Keratinocyte (primary cell): ENCODE measurements around the gene NMUR2. TPM values are rescaled to one million over a fixed set of nuclear protein-coding genes. Genes with fewer than 3 reads are reported as not detected.

Experiments used
- DNase-seq: peaks from one replicate; pipeline ENCODE4 v3.0.0-alpha.2; 2011; ENCODE audit warnings: low read depth, missing footprints, low spot score
- FAIRE-seq: peaks from 2 replicates; lab custom pipeline; 2011; peaks lifted over from hg19 to GRCh38; lab: Jason Lieb, UNC
- H2AFZ ChIP-seq: 2 replicates; pipeline ENCODE4 v1.6.0; 2012; ENCODE audit warnings: low read length, control low read depth, inconsistent platforms; ENCODE audit not compliant: control insufficient read depth
- H3K27ac ChIP-seq: 2 replicates; pipeline ENCODE4 v1.5.1; 2011; ENCODE audit warnings: low read length; ENCODE audit not compliant: control insufficient read depth, insufficient read depth
- H3K27me3 ChIP-seq: 3 replicates; pipeline ENCODE4 v1.6.0; 2011; ENCODE audit warnings: low read length; ENCODE audit not compliant: control insufficient read depth, insufficient read depth; ENCODE audit errors: extremely low read depth
- H3K36me3 ChIP-seq, 2 experiments: 2 replicates in 1 of 2; 3 replicates in 1 of 2; pipeline ENCODE4 v1.5.1; 2011; ENCODE audit warnings: low read length in 2 of 2, mild to moderate bottlenecking in 1 of 2; ENCODE audit not compliant: control insufficient read depth in 2 of 2, insufficient read depth in 2 of 2; ENCODE audit errors: extremely low read depth in 1 of 2
- H3K4me1 ChIP-seq: 3 replicates; pipeline ENCODE4 v1.5.1; 2011; ENCODE audit warnings: low read length; ENCODE audit not compliant: control insufficient read depth, insufficient read depth; ENCODE audit errors: extremely low read depth
- H3K4me2 ChIP-seq: 3 replicates; pipeline ENCODE4 v1.6.0; 2011; ENCODE audit warnings: low read depth, low read length; ENCODE audit not compliant: control insufficient read depth, insufficient read depth; ENCODE audit errors: extremely low read depth
- H3K4me3 ChIP-seq, 3 experiments: fragments of 200-600 bp in 1 of 3; sonication (generic) in 1 of 3; 2 replicates in 2 of 3; 3 replicates in 1 of 3; pipeline ENCODE4 v1.5.1; 2011 to 2016; ENCODE audit warnings: low read length in 3 of 3, mild to moderate bottlenecking in 3 of 3, control low read depth in 2 of 3, inconsistent platforms in 1 of 3, low read depth in 1 of 3, mixed read lengths in 1 of 3, mixed run types in 1 of 3, moderate library complexity in 1 of 3; ENCODE audit not compliant: control insufficient read depth in 2 of 3, insufficient read depth in 2 of 3; ENCODE audit errors: extremely low read depth in 1 of 3
- H3K79me2 ChIP-seq: 2 replicates; pipeline ENCODE4 v1.6.0; 2012; ENCODE audit warnings: low read length; ENCODE audit not compliant: control insufficient read depth, insufficient read depth
- H3K9ac ChIP-seq: 3 replicates; pipeline ENCODE4 v1.6.0; 2011; ENCODE audit warnings: low read length; ENCODE audit not compliant: control insufficient read depth, insufficient read depth; ENCODE audit errors: extremely low read depth
- H3K9me1 ChIP-seq: 3 replicates; pipeline ENCODE4 v1.6.0; 2011; ENCODE audit warnings: low read length; ENCODE audit not compliant: control insufficient read depth, insufficient read depth; ENCODE audit errors: extremely low read depth
- H3K9me3 ChIP-seq: 2 replicates; pipeline ENCODE4 v1.5.1; 2012; ENCODE audit warnings: low read depth, low read length; ENCODE audit not compliant: control insufficient read depth
- H4K20me1 ChIP-seq: 3 replicates; pipeline ENCODE4 v1.6.0; 2011; ENCODE audit warnings: low read length; ENCODE audit not compliant: control insufficient read depth, insufficient read depth; ENCODE audit errors: extremely low read depth
- CTCF ChIP-seq, 3 experiments: IDR thresholded peaks in 1 of 3; conservative IDR thresholded peaks in 1 of 3; optimal IDR thresholded peaks in 1 of 3; 2 replicates in 2 of 3; 3 replicates in 1 of 3; pipeline versions ENCODE3 to v1.5.1; 2011; ENCODE audit warnings: low read length in 3 of 3, mild to moderate bottlenecking in 3 of 3, moderate library complexity in 2 of 3, control low read depth in 1 of 3, inconsistent platforms in 1 of 3; ENCODE audit not compliant: insufficient read depth in 2 of 3; ENCODE audit errors: extremely low read depth in 1 of 3
- EZH2 ChIP-seq: IDR thresholded peaks from one replicate; pipeline ENCODE4 v1.6.1; 2012; ENCODE audit warnings: inconsistent platforms, mild to moderate bottlenecking, low read length, moderate library complexity
- dilution Hi-C: fragments of 300-500 bp; cut with MboI; formaldehyde crosslinking; loops from one replicate; pipeline ENCODE4 v1.7.0; 2020; ENCODE audit warnings: low sequenced_read_pairs; ENCODE audit not compliant: extremely low pct_ligation_motif_present
- polyA plus RNA-seq, 5 experiments: library from polyadenylated mRNA; depleted of rRNA in 3 of 5; stranded (reverse) in 3 of 5; stranded (forward) in 1 of 5; unstranded in 1 of 5; fragments of >200 nt; gene quantifications; 1 replicate in 1 of 5; 2 replicates in 3 of 5; 3 replicates in 1 of 5; pipeline versions ENCODE4 v1.2.1 to v1.2.3, GENCODE V29; 2011 to 2012; ENCODE audit warnings: missing spikeins in 2 of 5, low read depth in 1 of 5, low replicate concordance in 1 of 5

NMUR2 gene
- polyA plus RNA-seq, 1 donor (not counting 4 experiments of a cell fraction or from before 2014, with no cell fraction given) = 0.05 TPM

DNA sequence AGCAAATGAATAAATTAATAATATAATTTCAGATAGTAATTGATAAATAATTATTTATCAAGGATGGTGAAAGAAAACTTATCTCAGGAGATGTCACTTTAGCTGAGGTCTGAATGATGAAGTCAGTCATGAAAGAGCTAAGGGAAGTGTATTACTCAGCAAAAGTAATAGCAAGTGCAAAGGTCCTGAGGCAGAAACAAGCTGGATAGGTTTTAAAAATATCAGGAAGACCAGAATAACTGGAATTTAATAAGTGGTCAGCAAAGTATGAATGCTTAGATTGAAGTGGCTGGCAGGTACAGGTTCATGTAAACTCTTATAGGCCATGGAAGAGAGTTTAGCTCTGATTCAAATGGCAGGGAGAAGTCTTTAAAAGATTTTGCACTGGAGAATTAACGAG is 1.0 kb upstream of the NMUR2 start:
- Histone ChIP-seq H3K9me3 (no peaks in the 10 kb centered on the region), H3K4me2 (no peak overlapping the region), H2AFZ (no peak overlapping the region), H3K4me3 (no peak overlapping the region), H3K9ac (no peak overlapping the region), H3K36me3 (no peaks in the 10 kb centered on the region), H3K27me3 (no peaks in the 10 kb centered on the region), H3K79me2 (no peaks in the 10 kb centered on the region), H3K9me1 (no peaks in the 10 kb centered on the region), H3K4me1 (no peaks in the 10 kb centered on the region), H4K20me1 (no peaks in the 10 kb centered on the region), H3K27ac (no peak overlapping the region)
- no peak for TF ChIP-seq CTCF (optimal IDR thresholded peaks at IDR 0.05 in 1 of 3, IDR thresholded peaks at IDR 0.05 in 1 of 3, conservative IDR thresholded peaks at IDR 0.05 in 1 of 3; ENCODE audit: extremely low read depth in 1 of 3, insufficient read depth in 2 of 3, low read length in 3 of 3)
- TF ChIP-seq EZH2 = no peak
- no peak for DNase-seq
- dilution Hi-C loops = no loop called here
- FAIRE-seq = no peak

DNA sequence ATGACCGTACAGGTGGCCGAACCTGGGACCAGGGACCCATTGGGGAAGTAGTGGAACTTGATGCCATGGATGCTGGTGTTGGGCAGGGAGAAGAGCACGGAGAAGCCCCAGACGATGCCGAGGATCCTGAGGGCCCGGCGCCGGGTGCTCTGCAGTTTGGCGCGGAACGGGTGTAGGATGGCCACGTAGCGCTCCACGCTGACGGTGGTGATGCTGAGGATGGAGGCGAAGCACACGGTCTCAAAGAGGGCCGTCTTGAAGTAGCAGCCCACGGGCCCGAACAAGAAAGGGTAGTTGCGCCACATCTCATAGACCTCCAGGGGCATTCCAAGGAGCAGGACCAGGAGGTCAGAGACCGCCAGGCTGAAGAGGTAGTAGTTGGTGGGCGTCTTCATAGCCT is 585 bp downstream of the NMUR2 start:
- no peak overlapping the region for H3K4me2 ChIP-seq
- no peak overlapping the region for H3K27ac ChIP-seq
- H3K27me3 ChIP-seq = no peaks in the 10 kb centered on the region
- H3K9me1 ChIP-seq = no peaks in the 10 kb centered on the region
- DNase-seq = no peak
- no peak overlapping the region for H3K4me3 ChIP-seq
- H3K4me1 ChIP-seq = no peaks in the 10 kb centered on the region
- no peak overlapping the region for H2AFZ ChIP-seq
- dilution Hi-C loops = no loop called here
- no peak overlapping the region for H3K9ac ChIP-seq
- H4K20me1 ChIP-seq = no peaks in the 10 kb centered on the region
- no peaks in the 10 kb centered on the region for H3K79me2 ChIP-seq
- no peaks in the 10 kb centered on the region for H3K36me3 ChIP-seq
- TF ChIP-seq CTCF (optimal IDR thresholded peaks at IDR 0.05 in 1 of 3, IDR thresholded peaks at IDR 0.05 in 1 of 3, conservative IDR thresholded peaks at IDR 0.05 in 1 of 3; ENCODE audit: extremely low read depth in 1 of 3, insufficient read depth in 2 of 3, low read length in 3 of 3) (no peak), EZH2 (no peak)
- H3K9me3 ChIP-seq = no peaks in the 10 kb centered on the region
- FAIRE-seq = no peak
